SK-N-SH (cell line): ENCODE data around the gene ANKRD2. TPM values are rescaled to one million over a fixed set of nuclear protein-coding genes. Genes with fewer than 3 reads are reported as not detected.

Source experiments
- CTCF ChIA-PET: fragments of 300-600, 350-600 bp; formaldehyde crosslinking; extraction: SDS; loops from one replicate; lab custom pipeline; 2021; lab: Yijun Ruan, JAX
- POLR2A ChIA-PET: fragments of 350-600 bp; sonication (Branson Sonifier 250); formaldehyde crosslinking; extraction: SDS; loops from one replicate; lab custom pipeline; 2020; ENCODE audit warnings: antibody characterized with exemption, inconsistent platforms; lab: Yijun Ruan, JAX
- DNase-seq: peaks from one replicate; pipeline ENCODE4 v3.0.0; 2012
- H2AFZ ChIP-seq: fragments of 200-600 bp; sonication (generic); 2 replicates; pipeline ENCODE4 v1.8.1; 2016; ENCODE audit warnings: antibody characterized with exemption, mild to moderate bottlenecking, low read depth
- H3F3A ChIP-seq: fragments of 200-600 bp; sonication (generic); replicated peaks from 2 replicates; pipeline ENCODE3; 2016; ENCODE audit warnings: antibody characterized with exemption, mild to moderate bottlenecking; ENCODE audit not compliant: insufficient read depth
- H3K27ac ChIP-seq, 2 experiments: fragments of 200-500 bp in 1 of 2; fragments of 200-600 bp in 1 of 2; sonication (Bioruptor generic) in 1 of 2; sonication (generic), shearing (Covaris generic) in 1 of 2; 2 replicates each; pipeline versions ENCODE4 v1.5.1 to v1.6.1; 2014 to 2016; ENCODE audit warnings: low read depth in 2 of 2, inconsistent platforms in 1 of 2, low read length in 1 of 2, mild to moderate bottlenecking in 1 of 2, mixed read lengths in 1 of 2
- H3K27me3 ChIP-seq: fragments of 200-600 bp; sonication (generic), shearing (Covaris generic); 2 replicates; pipeline ENCODE4 v1.6.1; 2016; ENCODE audit warnings: mixed run types; ENCODE audit not compliant: insufficient read depth
- H3K36me3 ChIP-seq, 2 experiments: fragments of 200-500 bp in 1 of 2; fragments of 200-600 bp in 1 of 2; sonication (Bioruptor generic) in 1 of 2; sonication (generic) in 1 of 2; replicated peaks in 1 of 2; 2 replicates each; pipeline versions ENCODE3 to v1.5.1; 2014 to 2016; ENCODE audit warnings: low read length in 1 of 2, mild to moderate bottlenecking in 1 of 2; ENCODE audit not compliant: insufficient read depth in 2 of 2, control insufficient read depth in 1 of 2
- H3K4me1 ChIP-seq, 2 experiments: fragments of 200-500 bp in 1 of 2; fragments of 200-600 bp in 1 of 2; sonication (Bioruptor generic) in 1 of 2; sonication (generic), shearing (Covaris generic) in 1 of 2; 2 replicates each; pipeline versions ENCODE4 v1.5.1 to v1.6.1; 2014 to 2016; ENCODE audit warnings: low read depth in 1 of 2, low read length in 1 of 2, mixed run types in 1 of 2; ENCODE audit not compliant: insufficient read depth in 2 of 2, control insufficient read depth in 1 of 2
- H3K4me2 ChIP-seq: fragments of 200-600 bp; sonication (generic), shearing (Covaris generic); 2 replicates; pipeline ENCODE4 v1.6.1; 2017; ENCODE audit warnings: mixed run types
- H3K4me3 ChIP-seq, 2 experiments: fragments of 200-500 bp in 1 of 2; fragments of 200-600 bp in 1 of 2; sonication (Bioruptor generic) in 1 of 2; sonication (generic), shearing (Covaris generic) in 1 of 2; 2 replicates each; pipeline versions ENCODE4 v1.5.1 to v1.8.1; 2014 to 2016; ENCODE audit warnings: low read depth in 2 of 2, inconsistent platforms in 1 of 2, low read length in 1 of 2, mild to moderate bottlenecking in 1 of 2, mixed read lengths in 1 of 2, moderate library complexity in 1 of 2
- H3K79me2 ChIP-seq: fragments of 200-600 bp; sonication (generic); 2 replicates; pipeline ENCODE4 v1.8.1; 2017; ENCODE audit warnings: mild to moderate bottlenecking; ENCODE audit not compliant: insufficient read depth
- H3K9ac ChIP-seq: fragments of 200-600 bp; sonication (generic); 2 replicates; pipeline ENCODE4 v1.6.1; 2017; ENCODE audit warnings: mixed run types
- H3K9me2 ChIP-seq: fragments of 200-600 bp; sonication (generic); 2 replicates; pipeline ENCODE4 v1.6.1; 2017; ENCODE audit warnings: mixed run types
- H3K9me3 ChIP-seq: fragments of 200-600 bp; sonication (generic); 2 replicates; pipeline ENCODE4 v1.6.1; 2017; ENCODE audit warnings: mixed run types, mild to moderate bottlenecking, moderate library complexity
- H4K20me1 ChIP-seq: fragments of 200-600 bp; sonication (generic); 2 replicates; pipeline ENCODE4 v1.6.1; 2017; ENCODE audit warnings: mild to moderate bottlenecking, mixed run types; ENCODE audit not compliant: insufficient read depth
- CHD2 ChIP-seq: fragments of 150-350 bp; IDR thresholded peaks from 2 replicates; pipeline ENCODE4 v1.6.1; 2018; ENCODE audit warnings: low read length; ENCODE audit not compliant: partially characterized antibody
- CTCF ChIP-seq: fragments of 200-600 bp; sonication (generic); IDR thresholded peaks from 2 replicates; pipeline ENCODE4 v1.6.1; 2017; ENCODE audit warnings: antibody characterized with exemption, mild to moderate bottlenecking, moderate library complexity
- FOSL2 ChIP-seq: IDR thresholded peaks from 2 replicates; pipeline ENCODE4 v1.4.0; 2012; ENCODE audit warnings: low read depth, mild to moderate bottlenecking, moderate library complexity, borderline replicate concordance
- FOXJ3 ChIP-seq: sonication (generic); formaldehyde crosslinking; IDR thresholded peaks from 2 replicates; pipeline ENCODE4 v1.5.1; 2020; ENCODE audit warnings: mild to moderate bottlenecking, missing genetic modification reagents
- GATA2 ChIP-seq: sonication (generic); formaldehyde crosslinking; IDR thresholded peaks from 2 replicates; pipeline ENCODE4 v1.5.0; 2020; ENCODE audit warnings: mild to moderate bottlenecking, missing genetic modification reagents
- IRF3 ChIP-seq: fragments of 150-350 bp; IDR thresholded peaks from 2 replicates; pipeline ENCODE4 v1.6.1; 2016; ENCODE audit warnings: mild to moderate bottlenecking, low read depth, low read length
- MAX ChIP-seq: IDR thresholded peaks from 2 replicates; pipeline ENCODE4 v1.4.0; 2012; ENCODE audit warnings: low read depth
- NRF1 ChIP-seq: IDR thresholded peaks from 2 replicates; pipeline ENCODE4 v1.6.1; 2012; ENCODE audit warnings: low read depth, mild to moderate bottlenecking, low read length
- RCOR1 ChIP-seq: fragments of 150-350 bp; IDR thresholded peaks from 2 replicates; pipeline ENCODE4 v1.6.1; 2017; ENCODE audit warnings: antibody characterized with exemption, low read length
- RXRA ChIP-seq: IDR thresholded peaks from 2 replicates; pipeline ENCODE4 v1.4.0; 2012; ENCODE audit warnings: low read depth, mild to moderate bottlenecking, borderline replicate concordance
- TAF1 ChIP-seq: IDR thresholded peaks from 2 replicates; pipeline ENCODE4 v1.6.1; 2012; ENCODE audit warnings: low read depth, mild to moderate bottlenecking, low read length, moderate library complexity, borderline replicate concordance
- TEAD4 ChIP-seq: IDR thresholded peaks from 2 replicates; pipeline ENCODE4 v1.4.0; 2012; ENCODE audit warnings: mild to moderate bottlenecking, borderline replicate concordance; ENCODE audit not compliant: insufficient read depth
- USF1 ChIP-seq: IDR thresholded peaks from 2 replicates; pipeline ENCODE4 v1.4.0; 2012; ENCODE audit warnings: low read depth, borderline replicate concordance
- USF2 ChIP-seq: fragments of 150-350 bp; IDR thresholded peaks from 2 replicates; pipeline ENCODE4 v1.6.1; 2017; ENCODE audit warnings: antibody characterized with exemption, low read length, low read depth, borderline replicate concordance
- YY1 ChIP-seq: IDR thresholded peaks from 2 replicates; pipeline ENCODE4 v1.4.0; 2012; ENCODE audit warnings: low read depth, mild to moderate bottlenecking
- ZBTB33 ChIP-seq: IDR thresholded peaks from 2 replicates; pipeline ENCODE4 v1.4.0; 2012; ENCODE audit warnings: low read depth, borderline replicate concordance
- WGBS: methylation state at CpG from one replicate; pipeline ENCODE4 v1.1.6; 2017; ENCODE audit warnings: low lambda C conversion rate; 5-methylcytosine and 5-hydroxymethylcytosine counted together
- polyA plus RNA-seq, 3 experiments: library from polyadenylated mRNA; depleted of rRNA; stranded (reverse); fragments of >200 nt; gene quantifications; 2 replicates each; pipeline ENCODE4 v1.2.3, GENCODE V29; 2012

The ANKRD2 gene
- polyA plus RNA-seq, 1 of the 3 experiments (the other 2 are of a cell fraction) = 0.72 TPM

GRCh38 chr10:97599272-97599619, 26.7 kb downstream of the ANKRD2 start:
- H4K20me1 ChIP-seq = no peaks in the 10 kb centered on the region
- H3K27me3 ChIP-seq = no peaks in the 10 kb centered on the region
- no peak overlapping the region for H3K27ac ChIP-seq
- no peaks in the 10 kb centered on the region for H3K9me3 ChIP-seq
- 96% methylated on average over 6 of the region's 6 CpGs for WGBS
- H3K9me2 ChIP-seq = no peaks in the 10 kb centered on the region
- peaks cover 31% of the 10 kb centered on the region for H3F3A ChIP-seq
- POLR2A ChIA-PET = no interaction called here
- no peak overlapping the region for H2AFZ ChIP-seq
- H3K36me3 ChIP-seq = no peaks in the 10 kb centered on the region
- H3K4me2 ChIP-seq = no peak overlapping the region
- H3K4me1 ChIP-seq = peaks cover 9 to 18% of the 10 kb centered on the region in 2 experiments; a peak in 3 of 4 replicates
- no peak overlapping the region for H3K4me3 ChIP-seq
- no peaks in the 10 kb centered on the region for H3K79me2 ChIP-seq
- CTCF ChIA-PET = interaction anchor here (1.8 to 4.1 kb wide), 2 partner anchors 10 to 13 kb away, joined by 4 to 16 read pairs; no protein-coding TSS in a partner anchor
- DNase-seq = no peak
- no peak overlapping the region for H3K9ac ChIP-seq
- TF ChIP-seq CHD2 = no peak
- TF ChIP-seq CTCF = no peak
- TF ChIP-seq TEAD4 = no peak
- no peak for TF ChIP-seq MAX
- no peak for TF ChIP-seq GATA2
- TF ChIP-seq FOSL2 = no peak

- no peak overlapping the region for H3K4me3 ChIP-seq
- no peaks in the 10 kb centered on the region for H3K27me3 ChIP-seq
- POLR2A ChIA-PET = no interaction called here
- no peak overlapping the region for H3K9ac ChIP-seq
- H3F3A ChIP-seq = peaks cover 19% of the 10 kb centered on the region
- H3K27ac ChIP-seq = no peak overlapping the region
- H4K20me1 ChIP-seq = no peaks in the 10 kb centered on the region
- no peaks in the 10 kb centered on the region for H3K36me3 ChIP-seq
- no peak for TF ChIP-seq TAF1
- TF ChIP-seq MAX = no peak
- TF ChIP-seq RXRA = no peak
- no peak for TF ChIP-seq USF2
- no peak for TF ChIP-seq ZBTB33
- TF ChIP-seq YY1 = no peak
- no peak for TF ChIP-seq USF1
- TF ChIP-seq RCOR1 = no peak
- no peak for TF ChIP-seq FOXJ3
- no peak for TF ChIP-seq IRF3
- no peak for TF ChIP-seq NRF1
- CTCF ChIA-PET = interaction anchor here (1.0 to 1.8 kb wide), 4 partner anchors 9 to 28 kb away, joined by 3 to 9 read pairs (median 4); partner anchors contain the start of gene ANKRD2
- no peaks in the 10 kb centered on the region for H3K9me3 ChIP-seq
- no peaks in the 10 kb centered on the region for H3K9me2 ChIP-seq
- no peak overlapping the region for H3K4me2 ChIP-seq
- H2AFZ ChIP-seq = no peak overlapping the region
- DNase-seq = no peak
- WGBS = 100% methylated on average over 1 of the region's 1 CpG
- peaks cover 9 to 14% of the 10 kb centered on the region in 2 experiments; a peak in 3 of 4 replicates for H3K4me1 ChIP-seq
- no peaks in the 10 kb centered on the region for H3K79me2 ChIP-seq
Measured at GRCh38 chr10:97600616-97601015, 28.0 kb downstream of the ANKRD2 start.
